Measurements from ENCODE around the gene TMEM51. TPM values are rescaled to one million over a fixed set of nuclear protein-coding genes. Genes with fewer than 3 reads are reported as not detected.

TMEM51 gene
- total RNA-seq, 2 donors from 2014 or later = 26.5 to 36.9 TPM

DNA sequence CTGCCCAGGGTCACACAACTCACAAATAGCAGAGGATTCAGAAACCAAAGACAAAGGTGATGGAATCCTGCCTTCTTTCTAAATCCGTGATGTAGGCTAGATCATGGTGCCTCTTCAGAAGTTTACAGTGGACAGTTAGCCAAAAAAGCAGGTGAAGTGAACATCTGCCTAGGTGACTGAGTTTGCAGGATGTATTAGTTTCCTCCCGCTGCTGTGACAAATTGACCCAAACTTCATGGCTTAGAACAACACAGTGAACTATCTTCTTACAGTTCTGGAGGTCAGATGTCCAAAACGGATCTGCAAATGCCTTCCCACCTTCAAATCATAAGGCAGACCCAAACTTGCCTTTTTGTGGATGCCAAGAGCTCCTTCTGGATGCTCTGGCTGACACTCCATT, 3.2 kb upstream of the TMEM51 start:
- H3K27me3 ChIP-seq = no peaks in the 10 kb centered on the region
- 81 to 87% methylated on average over 3 of the region's 3 CpGs for WGBS, 2 donors
- H3K4me1 ChIP-seq = peaks cover 74% of the 10 kb centered on the region
- intact Hi-C loops (cut with DNase I) = no loop called here
- TF ChIP-seq POLR2A (IDR thresholded peaks at IDR 0.05) = no peak
- TF ChIP-seq, protein P1, sequence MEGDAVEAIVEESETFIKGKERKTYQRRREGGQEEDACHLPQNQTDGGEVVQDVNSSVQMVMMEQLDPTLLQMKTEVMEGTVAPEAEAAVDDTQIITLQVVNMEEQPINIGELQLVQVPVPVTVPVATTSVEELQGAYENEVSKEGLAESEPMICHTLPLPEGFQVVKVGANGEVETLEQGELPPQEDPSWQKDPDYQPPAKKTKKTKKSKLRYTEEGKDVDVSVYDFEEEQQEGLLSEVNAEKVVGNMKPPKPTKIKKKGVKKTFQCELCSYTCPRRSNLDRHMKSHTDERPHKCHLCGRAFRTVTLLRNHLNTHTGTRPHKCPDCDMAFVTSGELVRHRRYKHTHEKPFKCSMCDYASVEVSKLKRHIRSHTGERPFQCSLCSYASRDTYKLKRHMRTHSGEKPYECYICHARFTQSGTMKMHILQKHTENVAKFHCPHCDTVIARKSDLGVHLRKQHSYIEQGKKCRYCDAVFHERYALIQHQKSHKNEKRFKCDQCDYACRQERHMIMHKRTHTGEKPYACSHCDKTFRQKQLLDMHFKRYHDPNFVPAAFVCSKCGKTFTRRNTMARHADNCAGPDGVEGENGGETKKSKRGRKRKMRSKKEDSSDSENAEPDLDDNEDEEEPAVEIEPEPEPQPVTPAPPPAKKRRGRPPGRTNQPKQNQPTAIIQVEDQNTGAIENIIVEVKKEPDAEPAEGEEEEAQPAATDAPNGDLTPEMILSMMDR (IDR thresholded peaks at IDR 0.05) = no peak
- peak overlapping the region in 2 of 4 donors; percentile 36 to 97 for H3K27ac ChIP-seq
- no peaks in the 10 kb centered on the region for H3K36me3 ChIP-seq (replicated peaks in 1 of 2; ENCODE audit: insufficient read depth in 1 of 2, low read depth in 2 of 2)
- H3K9me3 ChIP-seq = no peaks in the 10 kb centered on the region
- ATAC-seq (no peak), DNase-seq (no peak)
- no peak overlapping the region for H3K4me3 ChIP-seq

DNA sequence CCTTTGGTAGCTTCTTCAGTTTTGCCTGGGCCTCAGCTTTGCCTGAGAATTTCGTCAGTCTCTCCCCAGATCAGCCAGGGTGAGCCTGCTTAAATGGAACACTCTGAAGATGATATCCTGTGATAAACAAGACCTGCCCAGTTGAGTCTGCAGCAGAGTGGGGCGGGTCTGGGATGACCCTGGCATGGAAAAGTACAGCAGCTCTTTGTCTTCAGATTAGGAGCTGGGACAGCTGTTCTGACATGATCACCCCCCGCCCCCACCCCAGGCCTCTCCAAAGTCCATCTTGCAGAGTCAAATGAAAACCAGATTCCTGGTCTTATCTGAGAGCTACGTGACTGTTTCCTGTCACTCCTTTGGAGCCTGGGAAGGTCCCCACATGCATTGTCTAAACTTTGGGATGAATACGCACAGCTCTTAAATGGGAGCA, 2.2 kb upstream of the TMEM51 start:
- Histone ChIP-seq H3K4me1 (peaks cover 74% of the 10 kb centered on the region), H3K27me3 (no peaks in the 10 kb centered on the region), H3K27ac (peak overlapping the region; percentile 97 to 99 (median 99)), H3K36me3 (replicated peaks in 1 of 2; ENCODE audit: insufficient read depth in 1 of 2, low read depth in 2 of 2) (no peaks in the 10 kb centered on the region), H3K4me3 (no peak overlapping the region), H3K9me3 (no peaks in the 10 kb centered on the region)
- no peak for DNase-seq
- 23 to 27% methylated on average over 5 of the region's 5 CpGs for WGBS, 2 donors
- intact Hi-C loops (cut with DNase I) = no loop called here
- TF ChIP-seq, protein P1 (IDR thresholded peaks at IDR 0.05) = no peak
- TF ChIP-seq POLR2A (IDR thresholded peaks at IDR 0.05) = no peak
- no peak for ATAC-seq

DNA sequence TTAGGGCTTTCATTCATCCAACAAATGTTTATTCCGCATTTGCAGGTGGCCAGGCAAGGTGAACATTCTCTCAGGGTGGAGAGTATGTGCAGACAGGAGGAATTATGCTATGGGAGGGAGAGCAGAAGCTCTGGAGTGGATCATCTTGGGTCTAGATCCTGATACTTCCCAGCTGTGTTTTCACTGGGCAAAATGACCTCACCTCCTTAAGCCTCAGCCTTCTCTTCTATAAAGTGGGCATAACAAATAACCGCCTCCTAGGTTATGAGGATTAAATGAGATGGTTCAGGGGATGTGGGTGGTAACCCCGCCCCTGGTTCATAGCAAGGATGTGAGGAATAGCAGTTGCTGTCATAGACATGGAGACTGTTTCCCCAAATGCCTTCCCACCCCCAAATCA, 1.7 kb upstream of the TMEM51 start:
- peak overlapping the region in 1 of 2 donors; percentile 22 for H3K4me3 ChIP-seq
- no peaks in the 10 kb centered on the region for H3K36me3 ChIP-seq (replicated peaks in 1 of 2; ENCODE audit: insufficient read depth in 1 of 2, low read depth in 2 of 2)
- no peak for DNase-seq
- no peak for TF ChIP-seq POLR2A (IDR thresholded peaks at IDR 0.05)
- TF ChIP-seq, protein P1 (IDR thresholded peaks at IDR 0.05) = no peak
- no peaks in the 10 kb centered on the region for H3K27me3 ChIP-seq
- intact Hi-C loops (cut with DNase I) = no loop called here
- H3K9me3 ChIP-seq = no peaks in the 10 kb centered on the region
- ATAC-seq = no peak
- peak overlapping the region; percentile 97 to 99 (median 99) for H3K27ac ChIP-seq
- WGBS, 2 donors = 24 to 30% methylated on average over 3 of the region's 3 CpGs
- peaks cover 74% of the 10 kb centered on the region for H3K4me1 ChIP-seq

DNA sequence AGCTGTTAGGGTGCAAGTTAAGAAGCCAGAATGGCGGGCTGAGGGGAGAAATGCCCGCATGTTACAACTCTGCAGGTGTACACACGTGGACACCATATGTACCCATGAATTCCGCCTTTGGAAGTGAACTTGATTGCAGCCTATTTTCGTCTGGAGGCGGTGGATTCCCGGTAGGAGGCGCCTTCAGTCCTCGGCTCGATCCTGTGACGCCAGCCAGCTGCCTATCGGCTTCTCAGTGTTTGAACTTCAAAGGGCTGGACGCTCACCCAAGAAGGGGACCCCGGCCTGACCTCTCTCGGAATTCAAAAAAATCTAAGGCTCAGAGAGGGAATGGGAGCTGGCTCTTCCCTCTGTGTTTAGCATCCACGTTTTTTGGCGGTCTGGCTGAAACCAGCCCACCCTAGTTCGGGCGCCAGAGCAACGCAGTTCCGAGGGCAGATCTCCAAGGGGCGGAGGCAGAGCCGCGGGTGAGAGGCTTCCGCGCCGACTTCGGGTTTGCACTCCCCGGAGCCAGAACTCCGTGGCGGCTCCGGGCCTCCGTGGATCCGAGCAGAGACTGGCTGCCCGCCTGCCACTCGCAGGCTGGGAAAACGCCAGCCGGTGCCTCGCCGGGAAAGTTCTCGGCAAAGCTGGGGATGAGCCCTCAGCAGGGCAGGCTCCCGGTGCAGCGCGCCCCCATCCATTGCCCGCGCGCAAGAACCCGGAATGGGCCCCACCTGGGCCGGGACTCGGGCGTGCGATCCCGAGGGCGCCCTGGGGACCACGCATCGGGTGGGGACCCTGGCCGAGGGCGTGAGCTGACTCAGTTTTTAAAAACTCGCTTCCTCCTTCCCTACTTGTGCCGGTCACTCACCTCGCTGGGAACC, 996 bp upstream of the TMEM51 start:
- Histone ChIP-seq H3K27me3 (no peaks in the 10 kb centered on the region), H3K4me1 (peaks cover 74% of the 10 kb centered on the region), H3K9me3 (no peaks in the 10 kb centered on the region), H3K36me3 (replicated peaks in 1 of 2; ENCODE audit: insufficient read depth in 1 of 2, low read depth in 2 of 2) (no peaks in the 10 kb centered on the region), H3K27ac (peak overlapping the region; percentile 97 to 99 (median 99)), H3K4me3 (peak overlapping the region; percentile 69 to 71)
- ATAC-seq (peak; percentile 65), DNase-seq (peak; percentile 93 to 95 (median 94))
- TF ChIP-seq, protein P1 (IDR thresholded peaks at IDR 0.05) = peak; percentile 37 to 88 (median 80)
- peak; percentile 79 to 93 (median 90) for TF ChIP-seq POLR2A (IDR thresholded peaks at IDR 0.05)
- intact Hi-C loops (cut with DNase I) = no loop called here
- 0 to 1% methylated on average over 12 to 60 of the region's 61 CpGs for WGBS, 2 donors

Measured in body of pancreas (tissue), 4 donors.